CD4-positive, alpha-beta T cell (primary cell): ENCODE data around the gene NFIA. TPM values are rescaled to one million over a fixed set of nuclear protein-coding genes. Genes with fewer than 3 reads are reported as not detected.

Experiments
- ATAC-seq: fragments of 200-7000 bp; cut with Tn5 transposase; one replicate; pipeline ENCODE4 v1.10.0; 2022; ENCODE audit warnings: mild to moderate bottlenecking; ENCODE audit not compliant: poor library complexity
- CTCF ChIA-PET: fragments of 350-600 bp; sonication (Branson Sonifier 250); formaldehyde crosslinking; loops from one replicate; lab custom pipeline; 2021; ENCODE audit warnings: antibody characterized with exemption, inconsistent platforms; lab: Charles Lee
- POLR2A ChIA-PET: fragments of 350-600 bp; sonication (Branson Sonifier 250); formaldehyde crosslinking; loops from one replicate; lab custom pipeline; 2021; ENCODE audit warnings: antibody characterized with exemption, inconsistent platforms; lab: Charles Lee
- DNase-seq, 14 experiments: peaks; one replicate each; pipeline ENCODE4 v3.0.0-alpha.2; 2013 to 2020; ENCODE audit warnings: mixed read lengths in 2 of 14
- H3K27ac ChIP-seq, 2 donors: one replicate each; pipeline versions ENCODE4 v1.5.1 to v1.7.0; 2013; ENCODE audit warnings: low read length in 2 of 2, low read depth in 1 of 2, mild to moderate bottlenecking in 1 of 2
- H3K27me3 ChIP-seq, 2 experiments: 1 replicate in 1 of 2; 2 replicates in 1 of 2; pipeline versions ENCODE4 v1.6.1 to v1.7.0; 2013; ENCODE audit warnings: low read length in 2 of 2, control low read depth in 1 of 2, mild to moderate bottlenecking in 1 of 2, moderate library complexity in 1 of 2; ENCODE audit not compliant: insufficient read depth in 2 of 2, control insufficient read depth in 1 of 2
- H3K36me3 ChIP-seq: one replicate; pipeline ENCODE4 v1.6.1; 2013; ENCODE audit warnings: low read length, control low read depth; ENCODE audit not compliant: insufficient read depth
- H3K4me1 ChIP-seq: one replicate; pipeline ENCODE4 v1.6.1; 2013; ENCODE audit warnings: low read length, control low read depth; ENCODE audit not compliant: insufficient read depth
- H3K4me3 ChIP-seq: one replicate; pipeline ENCODE4 v1.5.1; 2013; ENCODE audit warnings: mild to moderate bottlenecking, low read length, moderate library complexity
- H3K9me3 ChIP-seq, 2 experiments: 1 replicate in 1 of 2; 2 replicates in 1 of 2; pipeline versions ENCODE4 v1.6.1 to v1.7.0; 2013; ENCODE audit warnings: low read length in 2 of 2, mild to moderate bottlenecking in 2 of 2, control low read depth in 1 of 2, moderate library complexity in 1 of 2; ENCODE audit not compliant: control insufficient read depth in 1 of 2, insufficient read depth in 1 of 2
- H3K27ac Mint-ChIP-seq: one replicate; pipeline ENCODE4 v1.8.0; 2020; ENCODE audit warnings: mixed read lengths
- H3K27me3 Mint-ChIP-seq: one replicate; pipeline ENCODE4 v1.8.0; 2021; ENCODE audit warnings: mixed read lengths
- H3K36me3 Mint-ChIP-seq: one replicate; pipeline ENCODE4 v1.8.0; 2021; ENCODE audit warnings: low read depth, mixed read lengths
- H3K4me1 Mint-ChIP-seq: one replicate; pipeline ENCODE4 v1.8.0; 2021; ENCODE audit warnings: low read depth, mixed read lengths
- H3K4me3 Mint-ChIP-seq: one replicate; pipeline ENCODE4 v1.8.0; 2020; ENCODE audit warnings: mild to moderate bottlenecking, mixed read lengths
- H3K9me3 Mint-ChIP-seq: one replicate; pipeline ENCODE4 v1.8.0; 2020; ENCODE audit warnings: mixed read lengths
- CTCF ChIP-seq: fragments of 200-600 bp; IDR thresholded peaks from one replicate; pipeline ENCODE4 v1.8.0; 2022; ENCODE audit warnings: antibody characterized with exemption, mild to moderate bottlenecking
- intact Hi-C, 2 experiments: fragments of 100-400 bp; cut with DNase I in 1 of 2; cut with micrococcal nuclease in 1 of 2; formaldehyde crosslinking; loops; one replicate each; pipeline versions ENCODE4 v1.15.1 to v1.9.0; 2023 to 2025; cut with DNase I, micrococcal nuclease
- total RNA-seq, 174 experiments: library from RNA in 2 of 174; stranded (reverse) in 2 of 174; gene quantifications; one replicate each; pipeline ENCODE4 v1.2.3 and lab custom pipeline; 2021 to 2026

NFIA gene
- total RNA-seq, 2 experiments from 2014 or later: 4.8 to 5.9 TPM

GRCh38 chr1:61097722-61098121, 15.4 kb downstream of the NFIA start:
- H3K36me3 Mint-ChIP-seq: no peaks in the 10 kb centered on the region
- Histone ChIP-seq H3K9me3 (no peaks in the 10 kb centered on the region), H3K36me3 (no peaks in the 10 kb centered on the region), H3K27me3 (no peaks in the 10 kb centered on the region), H3K4me1 (no peaks in the 10 kb centered on the region), H3K4me3 (no peak overlapping the region), H3K27ac (no peak overlapping the region)
- no peak for TF ChIP-seq CTCF
- no peak overlapping the region for H3K27ac Mint-ChIP-seq
- ATAC-seq (no peak), DNase-seq (no peak)
- H3K4me3 Mint-ChIP-seq: no peak overlapping the region
- CTCF ChIA-PET: interaction anchor here (0.9 to 1.4 kb wide), 3 partner anchors 9 to 26 kb away, joined by 3 to 5 read pairs (median 4); no protein-coding TSS in a partner anchor
- no peaks in the 10 kb centered on the region for H3K9me3 Mint-ChIP-seq
- H3K4me1 Mint-ChIP-seq: peaks cover 5% of the 10 kb centered on the region
- POLR2A ChIA-PET: no interaction called here
- H3K27me3 Mint-ChIP-seq: no peaks in the 10 kb centered on the region
- intact Hi-C loops: no loop called here

GRCh38 chr1:61098333-61098732, 16.0 kb downstream of the NFIA start:
- no peak for ATAC-seq
- H3K4me3 ChIP-seq: no peak overlapping the region
- Mint-ChIP-seq H3K27ac (no peak overlapping the region), H3K4me3 (no peak overlapping the region), H3K9me3 (no peaks in the 10 kb centered on the region), H3K4me1 (peaks cover 5% of the 10 kb centered on the region), H3K27me3 (no peaks in the 10 kb centered on the region), H3K36me3 (no peaks in the 10 kb centered on the region)
- no peaks in the 10 kb centered on the region for H3K4me1 ChIP-seq
- no peaks in the 10 kb centered on the region for H3K9me3 ChIP-seq
- no peaks in the 10 kb centered on the region for H3K27me3 ChIP-seq
- intact Hi-C loops: no loop called here
- H3K27ac ChIP-seq: no peak overlapping the region
- no peaks in the 10 kb centered on the region for H3K36me3 ChIP-seq
- POLR2A ChIA-PET: no interaction called here
- CTCF ChIA-PET: interaction anchor here (0.6 to 1.4 kb wide), 4 partner anchors 10 to 30 kb away, joined by 3 to 5 read pairs (median 4); no protein-coding TSS in a partner anchor
- DNase-seq: no peak
- TF ChIP-seq CTCF: no peak

- CTCF ChIA-PET: interaction anchor here (0.6 to 1.4 kb wide), 3 partner anchors 10 to 30 kb away, joined by 3 to 5 read pairs (median 4); no protein-coding TSS in a partner anchor
- POLR2A ChIA-PET: no interaction called here
- H3K9me3 Mint-ChIP-seq: no peaks in the 10 kb centered on the region
- Histone ChIP-seq H3K36me3 (no peaks in the 10 kb centered on the region), H3K4me1 (no peaks in the 10 kb centered on the region), H3K27me3 (no peaks in the 10 kb centered on the region), H3K27ac (no peak overlapping the region), H3K4me3 (no peak overlapping the region), H3K9me3 (no peaks in the 10 kb centered on the region)
- intact Hi-C loops: no loop called here
- H3K36me3 Mint-ChIP-seq: no peaks in the 10 kb centered on the region
- no peak overlapping the region for H3K4me3 Mint-ChIP-seq
- H3K4me1 Mint-ChIP-seq: peaks cover 5% of the 10 kb centered on the region
- TF ChIP-seq CTCF: no peak
- DNase-seq (no peak), ATAC-seq (no peak)
- no peak overlapping the region for H3K27ac Mint-ChIP-seq
- H3K27me3 Mint-ChIP-seq: no peaks in the 10 kb centered on the region
Observed at GRCh38 chr1:61098906-61099437, 16.6 kb downstream of the NFIA start.
